Measurements from ENCODE around the gene AGRN. TPM values are rescaled to one million over a fixed set of nuclear protein-coding genes. Genes with fewer than 3 reads are reported as not detected.
"Not testable (repeated sequence)": the region's sequence is repeated elsewhere in the genome, so short reads cannot be mapped to it uniquely, and the experiment has no call there.

The AGRN gene
- polyA plus RNA-seq, 1 experiment: 41.2 TPM

DNA sequence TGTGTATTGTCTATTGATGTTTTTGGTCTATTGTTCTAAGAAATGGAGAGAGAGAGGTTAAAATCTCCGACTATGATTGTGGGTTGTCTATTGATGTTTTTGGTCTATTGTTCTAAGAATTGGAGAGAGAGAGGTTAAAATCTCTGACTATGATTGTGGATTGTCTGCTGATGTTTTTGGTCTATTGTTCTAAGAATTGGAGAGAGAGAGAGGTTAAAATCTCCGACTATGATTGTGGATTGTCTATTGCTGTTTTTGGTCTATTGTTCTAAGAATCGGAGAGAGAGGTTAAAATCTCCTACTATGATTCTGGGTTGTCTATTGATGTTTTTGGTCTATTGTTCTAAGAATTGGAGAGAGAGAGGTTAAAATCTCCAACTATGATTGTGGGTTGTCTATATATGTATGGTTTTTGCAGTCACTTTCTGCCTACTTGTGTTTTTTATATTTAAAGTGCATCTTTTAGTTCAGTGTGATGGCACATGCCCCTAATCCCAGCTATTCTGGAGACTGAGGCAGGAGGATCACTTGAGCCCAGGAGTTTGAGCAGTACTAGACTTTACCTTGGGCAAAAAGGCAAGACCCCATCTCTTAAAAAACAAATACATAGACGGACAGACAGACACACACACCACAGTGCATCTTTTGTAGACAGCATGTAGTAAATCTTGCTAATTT is 79.7 kb downstream of the AGRN start:
- no peak for DNase-seq (ENCODE audit: low read depth)
- Histone ChIP-seq H3K36me3 (ENCODE audit: control insufficient read depth, insufficient read depth, low read length) (peaks cover 1% of the 10 kb centered on the region; the same call in 1 of the 2 replicates), H3K4me3 (ENCODE audit: low read depth, low read length) (no peak overlapping the region), H3K27me3 (ENCODE audit: control insufficient read depth, insufficient read depth, low read length) (no peaks in the 10 kb centered on the region)
- CTCF ChIA-PET: no interaction called here
- TF ChIP-seq, protein P1, sequence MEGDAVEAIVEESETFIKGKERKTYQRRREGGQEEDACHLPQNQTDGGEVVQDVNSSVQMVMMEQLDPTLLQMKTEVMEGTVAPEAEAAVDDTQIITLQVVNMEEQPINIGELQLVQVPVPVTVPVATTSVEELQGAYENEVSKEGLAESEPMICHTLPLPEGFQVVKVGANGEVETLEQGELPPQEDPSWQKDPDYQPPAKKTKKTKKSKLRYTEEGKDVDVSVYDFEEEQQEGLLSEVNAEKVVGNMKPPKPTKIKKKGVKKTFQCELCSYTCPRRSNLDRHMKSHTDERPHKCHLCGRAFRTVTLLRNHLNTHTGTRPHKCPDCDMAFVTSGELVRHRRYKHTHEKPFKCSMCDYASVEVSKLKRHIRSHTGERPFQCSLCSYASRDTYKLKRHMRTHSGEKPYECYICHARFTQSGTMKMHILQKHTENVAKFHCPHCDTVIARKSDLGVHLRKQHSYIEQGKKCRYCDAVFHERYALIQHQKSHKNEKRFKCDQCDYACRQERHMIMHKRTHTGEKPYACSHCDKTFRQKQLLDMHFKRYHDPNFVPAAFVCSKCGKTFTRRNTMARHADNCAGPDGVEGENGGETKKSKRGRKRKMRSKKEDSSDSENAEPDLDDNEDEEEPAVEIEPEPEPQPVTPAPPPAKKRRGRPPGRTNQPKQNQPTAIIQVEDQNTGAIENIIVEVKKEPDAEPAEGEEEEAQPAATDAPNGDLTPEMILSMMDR (IDR thresholded peaks at IDR 0.05; ENCODE audit: insufficient read depth, low read depth, low read length): no peak
- POLR2A ChIA-PET: no interaction called here

DNA sequence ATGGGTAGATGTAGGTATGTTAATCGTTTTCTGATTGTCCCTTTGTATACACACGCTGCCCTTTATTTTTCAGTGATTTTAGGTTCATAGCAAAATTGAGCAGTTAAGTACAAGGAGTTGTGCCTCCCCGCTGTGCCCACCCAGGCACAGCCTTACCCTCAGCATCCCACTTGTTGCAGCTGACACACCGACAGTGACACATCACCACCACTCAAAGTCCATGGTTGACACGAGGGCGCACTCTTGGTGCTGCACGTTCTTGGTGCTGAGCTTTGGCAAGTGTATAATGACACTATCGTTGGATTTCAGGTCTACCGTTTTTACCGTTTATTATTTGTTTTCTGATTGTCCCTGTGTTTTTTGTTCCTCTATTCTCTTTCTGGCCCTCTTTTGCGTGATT is 80.4 kb downstream of the AGRN start:
- Histone ChIP-seq H3K27me3 (ENCODE audit: control insufficient read depth, insufficient read depth, low read length) (no peaks in the 10 kb centered on the region), H3K36me3 (ENCODE audit: control insufficient read depth, insufficient read depth, low read length) (peaks cover 1% of the 10 kb centered on the region; the same call in 1 of the 2 replicates), H3K4me3 (ENCODE audit: low read depth, low read length) (no peak overlapping the region)
- TF ChIP-seq, protein P1 (IDR thresholded peaks at IDR 0.05; ENCODE audit: insufficient read depth, low read depth, low read length): no peak
- no peak for DNase-seq (ENCODE audit: low read depth)
- POLR2A ChIA-PET: no interaction called here
- CTCF ChIA-PET: no interaction called here

DNA sequence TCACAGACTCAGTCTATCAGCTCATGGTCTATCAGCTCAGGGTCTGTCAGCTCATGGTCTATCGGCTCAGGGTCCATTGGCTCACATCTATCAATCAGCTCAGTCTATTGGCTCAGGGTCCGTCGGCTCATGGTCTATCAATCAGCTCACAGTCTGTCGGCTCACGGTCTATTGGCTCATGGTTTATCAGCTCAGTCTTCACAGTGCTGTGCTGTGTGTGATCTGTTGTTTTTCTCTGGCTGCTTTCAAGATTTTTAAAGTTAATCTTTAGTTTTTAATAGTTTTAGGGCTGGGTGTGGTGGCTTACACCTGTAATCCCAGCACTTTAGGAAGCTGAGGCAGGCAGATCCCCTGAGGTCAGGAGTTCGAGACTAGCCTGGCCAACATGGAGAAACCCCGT is 81.6 kb downstream of the AGRN start:
- DNase-seq (ENCODE audit: low read depth): no peak
- H3K4me3 ChIP-seq (ENCODE audit: low read depth, low read length): no peak overlapping the region
- H3K36me3 ChIP-seq (ENCODE audit: control insufficient read depth, insufficient read depth, low read length): peaks cover 1% of the 10 kb centered on the region; the same call in 1 of the 2 replicates
- TF ChIP-seq, protein P1 (IDR thresholded peaks at IDR 0.05; ENCODE audit: insufficient read depth, low read depth, low read length): no peak
- CTCF ChIA-PET: interaction anchor here (0.8 kb wide), 1 partner anchor 14 kb away, joined by 3 read pairs; the partner anchor contains the start of gene C1orf159
- POLR2A ChIA-PET: no interaction called here
- H3K27me3 ChIP-seq (ENCODE audit: control insufficient read depth, insufficient read depth, low read length): no peaks in the 10 kb centered on the region

DNA sequence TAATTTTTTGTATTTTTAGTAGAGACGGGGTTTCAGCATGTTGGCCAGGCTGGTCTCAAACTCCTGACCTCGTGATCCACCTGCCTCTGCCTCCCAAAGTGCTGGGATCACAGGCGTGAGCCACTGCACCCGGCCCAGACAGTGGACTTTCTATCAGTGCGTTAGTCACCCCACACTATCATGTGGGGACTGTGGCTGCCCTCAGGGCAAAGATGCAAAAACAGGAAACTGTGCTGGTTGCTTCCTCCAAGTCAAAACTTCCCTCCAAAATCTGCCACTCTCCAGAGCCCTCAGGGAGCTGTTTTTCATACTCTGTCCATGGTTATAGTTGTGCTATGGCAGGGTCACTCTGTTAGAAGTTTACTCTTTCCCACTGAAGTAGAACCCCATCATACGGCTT is 84.2 kb downstream of the AGRN start:
- not testable (repeated sequence) for DNase-seq (ENCODE audit: low read depth); H3K27me3 ChIP-seq (ENCODE audit: control insufficient read depth, insufficient read depth, low read length)
- CTCF ChIA-PET: interaction anchor here (1.1 to 1.4 kb wide), 2 partner anchors 18 to 45 kb away, joined by 3 read pairs; no protein-coding TSS in a partner anchor

More for the DNA sequence above, 84.2 kb downstream of the AGRN start:
- H3K4me3 ChIP-seq (ENCODE audit: low read depth, low read length); H3K36me3 ChIP-seq (ENCODE audit: control insufficient read depth, insufficient read depth, low read length); POLR2A ChIA-PET: not testable (repeated sequence)

Small RNA genes lying within 50 kb of the gene (small RNA-seq; reads per million reads assigned to genes)
- gene AL645608.3 (ENCODE audit: insufficient read length, low read depth, low replicate concordance): not detected

Other genes starting within 250 kb of the AGRN start
- 6.3 and 10.0 TPM in 2 replicates for gene SAMD11, start 96.2 kb upstream of the AGRN start, polyA plus RNA-seq (2011; rRNA removed)
- gene NOC2L, start 60.9 kb upstream of the AGRN start, polyA plus RNA-seq (2011; rRNA removed): 33.7 and 49.7 TPM in 2 replicates
- 6.7 and 14.7 TPM in 2 replicates for gene KLHL17, start 59.5 kb upstream of the AGRN start, polyA plus RNA-seq (2011; rRNA removed)
- 0.48 and 0.88 TPM in 2 replicates for gene PLEKHN1, start 53.6 kb upstream of the AGRN start, polyA plus RNA-seq (2011; rRNA removed)
- not detected in 2 replicates for gene PERM1, start 38.0 kb upstream of the AGRN start, polyA plus RNA-seq (2011; rRNA removed)
- gene HES4, start 20.0 kb upstream of the AGRN start, polyA plus RNA-seq (2011; rRNA removed): 5.6 and 10.8 TPM in 2 replicates
- gene ISG15, start 6.6 kb upstream of the AGRN start, polyA plus RNA-seq (2011; rRNA removed): 73.0 and 86.8 TPM in 2 replicates
- not detected in 2 replicates for gene RNF223, start 54.2 kb downstream of the AGRN start, polyA plus RNA-seq (2011; rRNA removed)
- gene C1orf159, start 96.0 kb downstream of the AGRN start, polyA plus RNA-seq (2011; rRNA removed): 4.3 and 8.9 TPM in 2 replicates
- not detected in 2 replicates for gene TTLL10, start 153.8 kb downstream of the AGRN start, polyA plus RNA-seq (2011; rRNA removed)
- gene TNFRSF18, start 186.5 kb downstream of the AGRN start, polyA plus RNA-seq (2011; rRNA removed): 0.40 TPM in 1 of 2 replicates, not detected in the other
- gene TNFRSF4, start 194.0 kb downstream of the AGRN start, polyA plus RNA-seq (2011; rRNA removed): not detected in 2 replicates
- 119 and 188 TPM in 2 replicates for gene SDF4, start 211.9 kb downstream of the AGRN start, polyA plus RNA-seq (2011; rRNA removed)
- 16.9 and 20.9 TPM in 2 replicates for gene B3GALT6, start 212.1 kb downstream of the AGRN start, polyA plus RNA-seq (2011; rRNA removed)
- gene C1QTNF12, start 226.6 kb downstream of the AGRN start, polyA plus RNA-seq (2011; rRNA removed): 0.42 and 0.43 TPM in 2 replicates